Progenitor cell of endocrine pancreas (in vitro differentiated cells): ENCODE data around the gene LMOD2. TPM values are rescaled to one million over a fixed set of nuclear protein-coding genes. Genes with fewer than 3 reads are reported as not detected.

ENCODE experiments used
- DNase-seq: peaks from one replicate; pipeline ENCODE4 v3.0.0; 2021; ENCODE audit warnings: low spot score; ENCODE audit not compliant: unreplicated experiment
- H3K27ac Mint-ChIP-seq: 2 replicates; pipeline ENCODE4 v1.8.0; 2021; ENCODE audit warnings: mild to moderate bottlenecking, moderate library complexity, mixed read lengths
- H3K27me3 Mint-ChIP-seq: 2 replicates; pipeline ENCODE4 v1.8.0; 2021; ENCODE audit warnings: mixed read lengths
- H3K36me3 Mint-ChIP-seq: 2 replicates; pipeline ENCODE4 v1.8.0; 2022; ENCODE audit warnings: mixed read lengths; ENCODE audit not compliant: insufficient read depth
- H3K4me1 Mint-ChIP-seq: 2 replicates; pipeline ENCODE4 v1.8.0; 2021; ENCODE audit warnings: low read depth, mixed read lengths
- H3K4me3 Mint-ChIP-seq: 2 replicates; pipeline ENCODE4 v1.8.0; 2021; ENCODE audit warnings: low read depth, mild to moderate bottlenecking, moderate library complexity, mixed read lengths
- H3K9me3 Mint-ChIP-seq: 2 replicates; pipeline ENCODE4 v1.8.0; 2021; ENCODE audit warnings: low read depth, mixed read lengths
- total RNA-seq: library from RNA; stranded (reverse); gene quantifications from 2 replicates; pipeline ENCODE4 v1.2.1, GENCODE V29; 2021
- TF ChIP-seq, protein P1 (sequence below): fragments of 200-600 bp; sonication (generic); IDR thresholded peaks from one replicate; pipeline ENCODE4 v1.5.0; 2021; ENCODE audit warnings: antibody characterized with exemption, mild to moderate bottlenecking; ENCODE audit not compliant: unreplicated experiment

The LMOD2 gene
- total RNA-seq, 1 donor from 2014 or later: not detected

DNA sequence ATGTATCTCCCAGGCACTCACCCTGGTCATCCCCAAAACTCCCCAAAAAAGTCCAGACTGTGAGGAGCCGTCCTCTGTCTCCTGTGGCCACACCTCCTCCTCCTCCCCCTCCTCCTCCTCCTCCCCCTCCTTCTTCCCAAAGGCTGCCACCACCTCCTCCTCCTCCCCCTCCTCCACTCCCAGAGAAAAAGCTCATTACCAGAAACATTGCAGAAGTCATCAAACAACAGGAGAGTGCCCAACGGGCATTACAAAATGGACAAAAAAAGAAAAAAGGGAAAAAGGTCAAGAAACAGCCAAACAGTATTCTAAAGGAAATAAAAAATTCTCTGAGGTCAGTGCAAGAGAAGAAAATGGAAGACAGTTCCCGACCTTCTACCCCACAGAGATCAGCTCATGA, 7.1 kb downstream of the LMOD2 start:
- Mint-ChIP-seq H3K9me3 (no peaks in the 10 kb centered on the region), H3K4me3 (no peak overlapping the region), H3K36me3 (no peaks in the 10 kb centered on the region), H3K27me3 (no peaks in the 10 kb centered on the region), H3K4me1 (peaks cover 27% of the 10 kb centered on the region), H3K27ac (no peak overlapping the region)
- TF ChIP-seq, protein P1, sequence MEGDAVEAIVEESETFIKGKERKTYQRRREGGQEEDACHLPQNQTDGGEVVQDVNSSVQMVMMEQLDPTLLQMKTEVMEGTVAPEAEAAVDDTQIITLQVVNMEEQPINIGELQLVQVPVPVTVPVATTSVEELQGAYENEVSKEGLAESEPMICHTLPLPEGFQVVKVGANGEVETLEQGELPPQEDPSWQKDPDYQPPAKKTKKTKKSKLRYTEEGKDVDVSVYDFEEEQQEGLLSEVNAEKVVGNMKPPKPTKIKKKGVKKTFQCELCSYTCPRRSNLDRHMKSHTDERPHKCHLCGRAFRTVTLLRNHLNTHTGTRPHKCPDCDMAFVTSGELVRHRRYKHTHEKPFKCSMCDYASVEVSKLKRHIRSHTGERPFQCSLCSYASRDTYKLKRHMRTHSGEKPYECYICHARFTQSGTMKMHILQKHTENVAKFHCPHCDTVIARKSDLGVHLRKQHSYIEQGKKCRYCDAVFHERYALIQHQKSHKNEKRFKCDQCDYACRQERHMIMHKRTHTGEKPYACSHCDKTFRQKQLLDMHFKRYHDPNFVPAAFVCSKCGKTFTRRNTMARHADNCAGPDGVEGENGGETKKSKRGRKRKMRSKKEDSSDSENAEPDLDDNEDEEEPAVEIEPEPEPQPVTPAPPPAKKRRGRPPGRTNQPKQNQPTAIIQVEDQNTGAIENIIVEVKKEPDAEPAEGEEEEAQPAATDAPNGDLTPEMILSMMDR: no peak
- no peak for DNase-seq

DNA sequence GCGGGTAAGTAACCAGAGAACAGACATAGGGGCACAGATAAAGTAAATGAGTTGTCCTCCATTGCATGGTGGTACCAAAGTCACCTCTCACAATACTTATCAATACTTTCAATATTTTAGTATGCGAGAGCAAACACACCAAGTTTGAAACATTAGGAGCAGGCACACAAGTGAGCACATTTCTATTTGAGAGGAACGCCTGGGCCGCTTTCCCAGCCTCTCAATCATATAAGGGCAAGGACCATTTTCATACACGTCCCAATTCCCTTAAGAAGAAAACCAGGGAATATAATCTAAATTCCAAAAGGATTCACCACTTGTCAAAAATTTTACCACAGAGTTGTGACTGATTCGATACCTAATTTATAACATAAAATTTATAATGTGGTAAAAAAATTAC, 7.5 kb downstream of the LMOD2 start:
- TF ChIP-seq, protein P1: no peak
- H3K4me3 Mint-ChIP-seq: no peak overlapping the region

DNA sequence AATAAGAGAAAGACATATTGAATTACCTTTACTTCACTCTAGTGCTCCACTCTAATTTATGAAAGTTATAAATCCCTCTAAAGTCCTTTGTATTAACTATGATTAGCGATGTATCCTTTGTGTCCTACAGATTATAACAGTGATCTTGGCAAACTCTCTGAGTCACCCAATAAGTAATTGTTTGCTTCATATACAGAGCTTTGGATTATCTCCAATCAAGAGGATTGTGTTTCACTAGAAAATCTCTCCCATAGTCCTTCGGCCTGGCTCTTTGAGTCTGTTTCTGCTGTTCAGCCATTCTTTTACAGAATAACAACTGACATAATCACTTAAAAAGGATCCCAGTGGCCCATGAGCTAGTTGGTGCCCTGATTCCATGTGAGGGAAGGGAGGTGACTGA, 9.5 kb downstream of the LMOD2 start:
- no peaks in the 10 kb centered on the region for H3K27me3 Mint-ChIP-seq
- no peaks in the 10 kb centered on the region for H3K9me3 Mint-ChIP-seq
- no peak for DNase-seq
- TF ChIP-seq, protein P1: no peak
- H3K4me1 Mint-ChIP-seq: peaks cover 21% of the 10 kb centered on the region
- no peak overlapping the region for H3K4me3 Mint-ChIP-seq
- H3K36me3 Mint-ChIP-seq: no peaks in the 10 kb centered on the region
- peak overlapping the region; percentile 36 for H3K27ac Mint-ChIP-seq

More for the DNA sequence above, 7.5 kb downstream of the LMOD2 start:
- Mint-ChIP-seq H3K36me3 (no peaks in the 10 kb centered on the region), H3K4me1 (peaks cover 27% of the 10 kb centered on the region), H3K27ac (no peak overlapping the region), H3K9me3 (no peaks in the 10 kb centered on the region), H3K27me3 (no peaks in the 10 kb centered on the region)
- no peak for DNase-seq

DNA sequence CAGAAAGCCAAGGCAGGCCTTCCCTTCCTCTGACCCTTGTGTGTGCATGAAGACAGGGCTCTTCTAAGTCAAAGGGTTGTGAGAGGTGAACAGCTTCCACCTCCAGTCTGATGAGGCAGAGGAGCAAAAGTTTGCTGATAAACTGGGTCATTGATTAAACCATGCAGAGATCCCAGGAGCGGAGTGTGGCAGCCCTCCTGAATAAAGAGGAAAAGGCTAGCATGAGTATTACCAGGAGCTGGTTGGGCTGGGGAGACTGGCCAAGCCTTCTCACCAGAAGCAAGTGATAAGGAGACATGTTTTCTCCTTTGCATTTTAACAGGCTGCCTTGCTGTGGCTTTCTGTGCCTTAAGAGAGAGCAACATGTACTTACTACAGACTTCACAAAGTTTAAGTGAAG, 10.2 kb downstream of the LMOD2 start:
- no peaks in the 10 kb centered on the region for H3K27me3 Mint-ChIP-seq
- H3K36me3 Mint-ChIP-seq: no peaks in the 10 kb centered on the region
- H3K4me1 Mint-ChIP-seq: peaks cover 15% of the 10 kb centered on the region
- H3K4me3 Mint-ChIP-seq: no peak overlapping the region
- H3K27ac Mint-ChIP-seq: no peak overlapping the region
- no peak for DNase-seq
- H3K9me3 Mint-ChIP-seq: no peaks in the 10 kb centered on the region
- TF ChIP-seq, protein P1: no peak

DNA sequence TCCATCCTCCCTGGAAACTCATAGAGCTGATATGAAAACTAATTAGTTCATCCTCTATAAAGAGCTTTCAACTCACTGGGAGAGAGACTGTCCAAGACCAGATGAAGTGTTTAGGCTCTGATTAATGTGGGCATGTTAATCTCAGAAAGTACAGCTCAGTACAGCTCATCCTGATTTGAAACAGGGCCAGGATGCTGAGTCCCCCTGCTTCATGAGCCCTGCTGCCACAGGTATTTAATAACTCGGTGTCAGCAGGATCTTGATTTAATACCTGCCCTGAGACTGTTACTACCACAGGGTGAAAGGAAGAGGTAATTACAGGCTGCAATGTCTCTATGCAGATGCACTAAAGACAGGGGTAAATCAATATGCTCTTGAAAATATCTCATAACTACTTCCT, 10.8 kb downstream of the LMOD2 start:
- no peaks in the 10 kb centered on the region for H3K36me3 Mint-ChIP-seq
- TF ChIP-seq, protein P1: no peak
- no peak overlapping the region for H3K4me3 Mint-ChIP-seq
- H3K27me3 Mint-ChIP-seq: no peaks in the 10 kb centered on the region
- peaks cover 10% of the 10 kb centered on the region for H3K4me1 Mint-ChIP-seq
- H3K9me3 Mint-ChIP-seq: no peaks in the 10 kb centered on the region
- no peak for DNase-seq
- no peak overlapping the region for H3K27ac Mint-ChIP-seq
